ENCODE results near the gene DENND4C.

The DENND4C gene

DNA sequence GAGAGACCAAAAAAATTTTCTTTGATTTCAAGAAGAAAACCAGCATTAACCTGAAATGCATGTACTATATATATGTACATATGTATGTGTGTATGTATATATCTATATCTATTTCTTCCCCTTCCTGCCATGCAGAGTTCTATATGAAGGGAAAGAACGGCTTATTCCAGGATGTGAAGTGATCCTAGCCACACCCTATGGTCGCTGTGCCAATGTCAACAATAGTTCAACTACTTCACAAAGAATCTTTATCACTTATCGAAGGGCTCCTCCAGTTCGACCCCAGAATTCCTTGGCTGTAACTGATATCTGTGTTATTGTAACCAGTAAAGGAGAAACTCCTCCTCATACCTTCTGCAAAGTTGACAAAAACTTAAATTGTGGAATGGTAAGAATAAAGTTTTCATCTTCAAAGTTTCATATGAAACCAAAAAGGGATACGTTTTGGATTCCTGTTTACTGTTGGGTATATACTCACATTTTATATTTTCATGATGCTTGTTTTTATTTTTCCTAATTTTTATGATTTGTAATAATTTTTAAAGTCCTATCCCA lies 56.2 kb downstream of the DENND4C start:
- peaks cover 10 to 27% of the 10 kb centered on the region in 2 donors for H3K4me1 ChIP-seq (ENCODE audit: control insufficient read depth in 1 of 2, insufficient read depth in 2 of 2, low read length in 2 of 2)
- peaks cover 4 to 27% of the 10 kb centered on the region in 2 donors for H3K36me3 ChIP-seq (ENCODE audit: control insufficient read depth in 1 of 2, insufficient read depth in 2 of 2, low read length in 2 of 2)
- no peak overlapping the region for H3K4me3 ChIP-seq (ENCODE audit: low read depth in 1 of 2, low read length in 2 of 2)
- H3K27ac ChIP-seq (ENCODE audit: low read depth, low read length): no peak overlapping the region
- no peaks in the 10 kb centered on the region for H3K27me3 ChIP-seq (ENCODE audit: control insufficient read depth in 1 of 2, insufficient read depth in 2 of 2, low read length in 2 of 2)
- no peak overlapping the region for H3K9ac ChIP-seq (ENCODE audit: low read depth in 1 of 2, low read length in 2 of 2)
- no peaks in the 10 kb centered on the region for H3K9me3 ChIP-seq (ENCODE audit: control insufficient read depth in 1 of 2, low read length in 2 of 2)

DNA sequence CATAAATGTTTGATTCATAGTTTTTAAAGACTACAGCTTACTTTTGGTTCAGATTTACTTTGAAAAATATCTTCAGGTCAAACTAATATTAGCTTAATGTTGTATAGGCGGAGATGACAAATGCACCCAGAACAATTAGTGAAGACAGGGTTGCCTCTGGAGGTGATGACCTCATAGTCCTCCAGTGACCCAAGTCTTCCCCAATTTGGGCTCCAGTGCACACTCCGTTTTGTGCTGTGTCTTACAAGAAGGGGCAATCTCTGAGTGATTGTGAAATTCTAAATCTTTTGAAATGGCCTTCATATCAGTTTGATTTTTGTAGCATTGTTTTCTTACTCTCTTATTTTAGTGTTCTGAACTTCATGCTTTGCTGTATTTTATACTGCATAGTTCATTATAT lies 57.6 kb downstream of the DENND4C start:
- Histone ChIP-seq H3K9me3 (ENCODE audit: control insufficient read depth in 1 of 2, low read length in 2 of 2) (no peaks in the 10 kb centered on the region), H3K4me1 (ENCODE audit: control insufficient read depth in 1 of 2, insufficient read depth in 2 of 2, low read length in 2 of 2) (peaks cover 10 to 27% of the 10 kb centered on the region in 2 donors), H3K36me3 (ENCODE audit: control insufficient read depth in 1 of 2, insufficient read depth in 2 of 2, low read length in 2 of 2) (peaks cover 4 to 38% of the 10 kb centered on the region in 2 donors), H3K9ac (ENCODE audit: low read depth in 1 of 2, low read length in 2 of 2) (no peak overlapping the region), H3K27ac (ENCODE audit: low read depth, low read length) (no peak overlapping the region), H3K27me3 (ENCODE audit: control insufficient read depth in 1 of 2, insufficient read depth in 2 of 2, low read length in 2 of 2) (no peaks in the 10 kb centered on the region), H3K4me3 (ENCODE audit: low read depth in 1 of 2, low read length in 2 of 2) (no peak overlapping the region)

DNA sequence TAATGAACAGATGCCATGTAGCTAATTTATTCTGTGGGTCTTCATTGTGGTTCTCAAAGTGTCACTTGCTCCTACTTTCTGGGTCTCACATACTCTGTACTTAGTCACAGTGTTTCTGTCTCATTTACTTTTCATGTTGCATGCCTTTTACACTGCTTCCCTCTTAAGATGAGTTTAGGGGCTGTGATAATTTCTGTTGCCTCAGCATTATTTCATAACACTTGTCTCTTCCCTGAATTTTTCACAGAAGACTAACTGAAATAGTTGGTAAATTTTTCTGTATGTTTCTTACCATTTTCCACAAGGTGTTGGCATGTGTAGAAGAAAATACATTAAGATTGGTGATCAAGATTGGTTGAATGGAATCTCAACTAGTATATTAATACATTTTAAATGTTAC lies 59.6 kb downstream of the DENND4C start:
- Histone ChIP-seq H3K4me3 (ENCODE audit: low read depth in 1 of 2, low read length in 2 of 2) (no peak overlapping the region), H3K9ac (ENCODE audit: low read depth in 1 of 2, low read length in 2 of 2) (no peak overlapping the region), H3K27ac (ENCODE audit: low read depth, low read length) (no peak overlapping the region), H3K4me1 (ENCODE audit: control insufficient read depth in 1 of 2, insufficient read depth in 2 of 2, low read length in 2 of 2) (peaks cover 10 to 18% of the 10 kb centered on the region in 2 donors), H3K36me3 (ENCODE audit: control insufficient read depth in 1 of 2, insufficient read depth in 2 of 2, low read length in 2 of 2) (peaks cover 7 to 55% of the 10 kb centered on the region in 2 donors), H3K27me3 (ENCODE audit: control insufficient read depth in 1 of 2, insufficient read depth in 2 of 2, low read length in 2 of 2) (no peaks in the 10 kb centered on the region), H3K9me3 (ENCODE audit: control insufficient read depth in 1 of 2, low read length in 2 of 2) (no peaks in the 10 kb centered on the region)

DNA sequence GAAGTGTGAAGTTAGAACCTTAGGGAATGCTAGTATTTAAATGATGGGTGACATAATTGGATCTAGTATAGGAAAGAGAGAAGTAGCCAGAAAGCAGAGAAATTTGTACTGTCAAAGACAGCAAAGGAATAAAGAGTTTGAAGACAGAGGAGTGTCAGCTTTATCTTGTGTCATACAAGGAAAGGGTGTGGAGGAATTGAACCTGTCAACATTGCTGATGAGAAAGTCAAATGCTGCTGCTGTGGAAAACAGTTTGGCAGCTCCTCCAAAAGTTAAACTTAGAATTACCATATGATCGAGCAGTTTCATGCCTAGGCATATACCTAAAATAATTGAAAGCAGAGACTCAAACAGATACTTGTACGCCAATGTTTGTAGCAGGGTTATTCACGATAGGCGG lies 63.7 kb downstream of the DENND4C start:
- H3K4me1 ChIP-seq (ENCODE audit: control insufficient read depth in 1 of 2, insufficient read depth in 2 of 2, low read length in 2 of 2): no peaks in the 10 kb centered on the region
- H3K9ac ChIP-seq (ENCODE audit: low read depth in 1 of 2, low read length in 2 of 2): no peak overlapping the region
- H3K27me3 ChIP-seq (ENCODE audit: control insufficient read depth in 1 of 2, insufficient read depth in 2 of 2, low read length in 2 of 2): no peaks in the 10 kb centered on the region
- no peaks in the 10 kb centered on the region for H3K9me3 ChIP-seq (ENCODE audit: control insufficient read depth in 1 of 2, low read length in 2 of 2)
- peaks cover 10 to 62% of the 10 kb centered on the region in 2 donors for H3K36me3 ChIP-seq (ENCODE audit: control insufficient read depth in 1 of 2, insufficient read depth in 2 of 2, low read length in 2 of 2)
- H3K27ac ChIP-seq (ENCODE audit: low read depth, low read length): no peak overlapping the region
- H3K4me3 ChIP-seq (ENCODE audit: low read depth in 1 of 2, low read length in 2 of 2): no peak overlapping the region

DNA sequence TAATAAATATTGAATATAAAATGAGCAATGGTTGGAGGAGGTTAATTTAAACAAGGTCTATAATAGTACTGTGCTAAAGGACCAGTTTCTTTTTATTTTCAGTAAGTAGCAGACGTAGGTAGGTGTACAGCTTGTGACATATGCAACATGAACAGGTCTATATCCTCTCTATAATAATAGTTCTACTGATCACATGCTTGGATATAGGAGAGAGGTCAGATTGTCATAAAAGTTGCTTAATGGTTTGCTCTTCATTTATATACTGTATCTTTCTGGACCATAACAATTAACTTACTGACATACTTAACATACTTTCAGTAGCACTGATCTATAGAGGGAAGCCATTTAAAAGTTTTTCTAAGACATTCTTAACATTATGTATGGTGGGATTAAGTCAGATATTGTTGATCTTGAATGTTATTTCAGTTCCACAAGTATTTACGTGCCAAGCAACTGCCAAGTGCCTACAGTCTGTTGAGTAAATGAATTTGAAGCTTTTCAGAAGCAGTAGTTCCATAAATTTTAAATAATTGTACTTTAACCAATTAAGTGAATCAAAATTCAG lies 68.0 kb downstream of the DENND4C start:
- no peak overlapping the region for H3K4me3 ChIP-seq (ENCODE audit: low read depth in 1 of 2, low read length in 2 of 2)
- H3K9ac ChIP-seq (ENCODE audit: low read depth in 1 of 2, low read length in 2 of 2): no peak overlapping the region
- H3K36me3 ChIP-seq (ENCODE audit: control insufficient read depth in 1 of 2, insufficient read depth in 2 of 2, low read length in 2 of 2): peaks cover 7 to 70% of the 10 kb centered on the region in 2 donors
- H3K4me1 ChIP-seq (ENCODE audit: control insufficient read depth in 1 of 2, insufficient read depth in 2 of 2, low read length in 2 of 2): no peaks in the 10 kb centered on the region
- no peaks in the 10 kb centered on the region for H3K27me3 ChIP-seq (ENCODE audit: control insufficient read depth in 1 of 2, insufficient read depth in 2 of 2, low read length in 2 of 2)
- no peaks in the 10 kb centered on the region for H3K9me3 ChIP-seq (ENCODE audit: control insufficient read depth in 1 of 2, low read length in 2 of 2)
- no peak overlapping the region for H3K27ac ChIP-seq (ENCODE audit: low read depth, low read length)

DNA sequence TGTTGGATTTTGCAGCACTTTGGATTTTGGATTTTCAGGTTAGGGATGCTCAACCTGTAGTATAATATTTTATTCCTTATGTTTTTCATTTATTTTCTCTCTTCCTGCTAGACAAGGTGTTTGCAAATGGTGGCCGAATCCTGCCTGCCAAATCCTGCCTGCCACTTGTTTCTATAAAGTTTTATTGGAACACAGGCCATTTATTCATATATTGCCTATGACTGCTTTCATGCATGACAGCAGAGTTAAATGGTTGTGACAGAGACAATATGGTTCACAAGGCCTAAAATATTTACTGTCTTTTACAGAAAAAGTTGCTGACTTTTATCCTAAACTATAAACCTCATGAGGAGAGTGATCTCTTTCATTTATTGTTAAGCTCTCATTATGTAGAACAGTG lies 72.7 kb downstream of the DENND4C start:
- no peak overlapping the region for H3K9ac ChIP-seq (ENCODE audit: low read depth in 1 of 2, low read length in 2 of 2)
- H3K27ac ChIP-seq (ENCODE audit: low read depth, low read length): no peak overlapping the region
- no peaks in the 10 kb centered on the region for H3K27me3 ChIP-seq (ENCODE audit: control insufficient read depth in 1 of 2, insufficient read depth in 2 of 2, low read length in 2 of 2)
- H3K4me1 ChIP-seq (ENCODE audit: control insufficient read depth in 1 of 2, insufficient read depth in 2 of 2, low read length in 2 of 2): no peaks in the 10 kb centered on the region
- H3K4me3 ChIP-seq (ENCODE audit: low read depth in 1 of 2, low read length in 2 of 2): no peak overlapping the region
- no peaks in the 10 kb centered on the region for H3K9me3 ChIP-seq (ENCODE audit: control insufficient read depth in 1 of 2, low read length in 2 of 2)
- peaks cover 3 to 54% of the 10 kb centered on the region in 2 donors for H3K36me3 ChIP-seq (ENCODE audit: control insufficient read depth in 1 of 2, insufficient read depth in 2 of 2, low read length in 2 of 2)

DNA sequence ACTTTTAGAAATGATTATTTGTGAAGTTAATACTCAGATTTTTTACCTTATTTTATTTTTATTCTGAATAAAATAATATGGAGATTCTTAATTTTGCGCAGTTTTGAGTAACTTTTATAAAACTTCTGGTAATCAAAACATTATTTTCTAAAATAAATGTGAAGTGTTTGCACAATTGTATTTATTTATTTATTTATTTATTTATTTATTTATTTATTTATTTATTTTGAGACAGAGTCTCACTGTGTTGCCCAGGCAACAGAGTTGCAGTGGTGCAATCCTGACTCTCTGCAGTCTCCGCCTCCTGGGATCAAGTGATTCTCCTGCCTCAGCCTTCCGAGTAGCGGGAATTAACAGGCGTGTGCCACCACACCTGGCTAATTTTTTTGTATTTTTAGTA lies 76.1 kb downstream of the DENND4C start:
- Histone ChIP-seq H3K27ac (ENCODE audit: low read depth, low read length) (no peak overlapping the region), H3K9me3 (ENCODE audit: control insufficient read depth in 1 of 2, low read length in 2 of 2) (no peaks in the 10 kb centered on the region), H3K9ac (ENCODE audit: low read depth in 1 of 2, low read length in 2 of 2) (no peak overlapping the region), H3K4me1 (ENCODE audit: control insufficient read depth in 1 of 2, insufficient read depth in 2 of 2, low read length in 2 of 2) (no peaks in the 10 kb centered on the region), H3K27me3 (ENCODE audit: control insufficient read depth in 1 of 2, insufficient read depth in 2 of 2, low read length in 2 of 2) (no peaks in the 10 kb centered on the region), H3K36me3 (ENCODE audit: control insufficient read depth in 1 of 2, insufficient read depth in 2 of 2, low read length in 2 of 2) (peaks cover 0 to 31% of the 10 kb centered on the region in 2 donors), H3K4me3 (ENCODE audit: low read depth in 1 of 2, low read length in 2 of 2) (no peak overlapping the region)

DNA sequence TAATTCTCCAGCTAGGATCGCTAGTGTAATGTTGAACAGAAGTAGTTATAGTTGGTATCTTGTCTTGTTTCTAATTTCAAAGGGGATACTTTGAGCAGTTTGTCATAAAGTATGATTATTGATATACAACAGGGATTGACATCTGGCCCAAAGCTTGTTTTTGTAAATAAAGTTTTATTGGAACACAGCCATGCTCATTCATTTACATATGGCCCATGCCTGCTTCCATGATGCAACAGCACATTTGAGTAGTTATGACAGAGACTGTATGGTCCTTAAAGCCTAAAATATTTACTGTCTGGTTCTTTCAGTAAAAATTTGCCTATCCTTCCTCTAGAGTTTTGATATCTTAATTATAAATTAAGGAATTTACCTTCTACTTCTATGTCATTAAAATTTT lies 79.8 kb downstream of the DENND4C start:
- no peak overlapping the region for H3K9ac ChIP-seq (ENCODE audit: low read depth in 1 of 2, low read length in 2 of 2)
- H3K9me3 ChIP-seq (ENCODE audit: control insufficient read depth in 1 of 2, low read length in 2 of 2): no peaks in the 10 kb centered on the region
- H3K36me3 ChIP-seq (ENCODE audit: control insufficient read depth in 1 of 2, insufficient read depth in 2 of 2, low read length in 2 of 2): peaks cover 0 to 14% of the 10 kb centered on the region in 2 donors
- no peak overlapping the region for H3K27ac ChIP-seq (ENCODE audit: low read depth, low read length)
- H3K27me3 ChIP-seq (ENCODE audit: control insufficient read depth in 1 of 2, insufficient read depth in 2 of 2, low read length in 2 of 2): no peaks in the 10 kb centered on the region
- no peak overlapping the region for H3K4me3 ChIP-seq (ENCODE audit: low read depth in 1 of 2, low read length in 2 of 2)
- H3K4me1 ChIP-seq (ENCODE audit: control insufficient read depth in 1 of 2, insufficient read depth in 2 of 2, low read length in 2 of 2): no peaks in the 10 kb centered on the region

DNA sequence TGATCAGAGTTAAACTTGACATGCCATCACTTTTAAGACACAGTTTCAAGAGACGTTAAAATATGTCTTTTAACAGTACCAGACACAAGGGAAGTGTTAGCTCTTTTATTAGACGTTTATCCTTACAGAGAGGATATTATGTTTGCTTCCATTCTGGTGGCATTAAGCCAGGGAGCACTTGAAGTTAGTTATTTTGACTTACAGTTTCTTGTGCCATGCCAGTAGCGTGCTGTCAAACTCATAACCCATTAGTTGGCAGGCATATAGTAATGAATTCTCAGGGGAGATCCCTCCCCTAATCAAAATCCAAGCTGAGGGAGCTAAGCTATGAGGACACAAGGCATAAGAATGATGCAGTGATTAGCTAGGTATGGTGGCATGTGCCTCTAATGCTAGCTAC lies 83.1 kb downstream of the DENND4C start:
- Histone ChIP-seq H3K27me3 (ENCODE audit: control insufficient read depth in 1 of 2, insufficient read depth in 2 of 2, low read length in 2 of 2) (no peaks in the 10 kb centered on the region), H3K9me3 (ENCODE audit: control insufficient read depth in 1 of 2, low read length in 2 of 2) (no peaks in the 10 kb centered on the region), H3K36me3 (ENCODE audit: control insufficient read depth in 1 of 2, insufficient read depth in 2 of 2, low read length in 2 of 2) (peaks cover 0 to 18% of the 10 kb centered on the region in 2 donors), H3K4me3 (ENCODE audit: low read depth in 1 of 2, low read length in 2 of 2) (no peak overlapping the region), H3K9ac (ENCODE audit: low read depth in 1 of 2, low read length in 2 of 2) (no peak overlapping the region), H3K27ac (ENCODE audit: low read depth, low read length) (no peak overlapping the region), H3K4me1 (ENCODE audit: control insufficient read depth in 1 of 2, insufficient read depth in 2 of 2, low read length in 2 of 2) (no peaks in the 10 kb centered on the region)

DNA sequence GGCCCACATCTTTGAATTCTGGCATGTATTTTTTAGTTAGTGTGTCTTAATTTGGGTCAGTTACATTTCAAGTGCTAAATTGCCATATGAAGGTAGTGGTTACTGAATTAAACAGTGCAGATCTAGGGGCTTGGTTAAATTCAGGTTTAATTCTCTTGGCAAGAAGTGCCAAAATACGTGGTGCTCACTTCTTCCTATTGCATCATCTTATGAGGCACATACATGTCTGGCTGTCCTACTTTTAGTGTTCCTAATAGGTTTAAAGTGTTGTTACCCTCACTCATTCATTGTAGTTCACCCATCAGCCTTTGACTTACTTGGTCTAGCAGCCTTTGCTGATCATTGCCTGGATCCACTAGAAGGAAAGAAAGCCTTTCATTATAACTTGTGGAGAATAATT lies 90.0 kb downstream of the DENND4C start:
- Histone ChIP-seq H3K4me3 (ENCODE audit: low read depth in 1 of 2, low read length in 2 of 2) (no peak overlapping the region), H3K27ac (ENCODE audit: low read depth, low read length) (no peak overlapping the region), H3K9ac (ENCODE audit: low read depth in 1 of 2, low read length in 2 of 2) (no peak overlapping the region), H3K4me1 (ENCODE audit: control insufficient read depth in 1 of 2, insufficient read depth in 2 of 2, low read length in 2 of 2) (no peaks in the 10 kb centered on the region), H3K9me3 (ENCODE audit: control insufficient read depth in 1 of 2, low read length in 2 of 2) (no peaks in the 10 kb centered on the region), H3K27me3 (ENCODE audit: control insufficient read depth in 1 of 2, insufficient read depth in 2 of 2, low read length in 2 of 2) (no peaks in the 10 kb centered on the region), H3K36me3 (ENCODE audit: control insufficient read depth in 1 of 2, insufficient read depth in 2 of 2, low read length in 2 of 2) (peaks cover 0 to 50% of the 10 kb centered on the region in 2 donors)
